Testis (tissue), 2 donors: ENCODE results near the gene PTPRT.

Source experiments
- POLR2A ChIP-seq: fragments of 450-650 bp; IDR thresholded peaks from one replicate; pipeline ENCODE4 v1.6.1; 2017; ENCODE audit warnings: antibody characterized with exemption, mild to moderate bottlenecking, moderate library complexity
- TF ChIP-seq, protein P1 (sequence below), 3 experiments: fragments of 450-650 bp in 2 of 3; fragments of 200-600 bp in 1 of 3; sonication (generic) in 1 of 3; IDR thresholded peaks; one replicate each; pipeline ENCODE4 v1.5.1; 2016 to 2019; ENCODE audit warnings: antibody characterized with exemption in 3 of 3, mild to moderate bottlenecking in 2 of 3, moderate library complexity in 1 of 3

DNA sequence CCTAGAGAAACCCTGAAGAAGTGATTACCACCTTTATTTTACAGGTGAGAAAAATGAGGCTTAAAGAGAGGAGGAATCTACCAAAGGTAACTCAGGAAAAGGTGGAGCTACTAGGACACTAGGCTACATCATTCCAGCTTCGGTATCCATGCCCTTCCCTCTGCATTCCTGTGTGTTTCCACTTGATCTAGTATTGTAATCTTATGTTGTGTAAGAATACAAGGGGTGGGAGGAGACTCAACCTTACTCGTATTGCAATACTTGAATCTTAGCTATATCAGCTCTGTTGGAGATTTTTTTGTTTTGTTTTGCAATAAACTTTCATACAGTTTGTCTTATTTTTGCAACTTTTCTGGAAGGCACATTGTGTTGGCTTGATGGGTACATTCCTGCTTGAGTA, 742.4 kb downstream of the PTPRT start:
- TF ChIP-seq, protein P1, sequence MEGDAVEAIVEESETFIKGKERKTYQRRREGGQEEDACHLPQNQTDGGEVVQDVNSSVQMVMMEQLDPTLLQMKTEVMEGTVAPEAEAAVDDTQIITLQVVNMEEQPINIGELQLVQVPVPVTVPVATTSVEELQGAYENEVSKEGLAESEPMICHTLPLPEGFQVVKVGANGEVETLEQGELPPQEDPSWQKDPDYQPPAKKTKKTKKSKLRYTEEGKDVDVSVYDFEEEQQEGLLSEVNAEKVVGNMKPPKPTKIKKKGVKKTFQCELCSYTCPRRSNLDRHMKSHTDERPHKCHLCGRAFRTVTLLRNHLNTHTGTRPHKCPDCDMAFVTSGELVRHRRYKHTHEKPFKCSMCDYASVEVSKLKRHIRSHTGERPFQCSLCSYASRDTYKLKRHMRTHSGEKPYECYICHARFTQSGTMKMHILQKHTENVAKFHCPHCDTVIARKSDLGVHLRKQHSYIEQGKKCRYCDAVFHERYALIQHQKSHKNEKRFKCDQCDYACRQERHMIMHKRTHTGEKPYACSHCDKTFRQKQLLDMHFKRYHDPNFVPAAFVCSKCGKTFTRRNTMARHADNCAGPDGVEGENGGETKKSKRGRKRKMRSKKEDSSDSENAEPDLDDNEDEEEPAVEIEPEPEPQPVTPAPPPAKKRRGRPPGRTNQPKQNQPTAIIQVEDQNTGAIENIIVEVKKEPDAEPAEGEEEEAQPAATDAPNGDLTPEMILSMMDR (IDR thresholded peaks at IDR 0.05): no peak
- no peak for TF ChIP-seq POLR2A
